WI38 (cell line): ENCODE measurements around the gene HM13.
A peak's percentile ranks its signal among the peaks of the same experiment; 100 is the strongest.
"Not testable (repeated sequence)": the region's sequence is repeated elsewhere in the genome, so short reads cannot be mapped to it uniquely, and the experiment has no call there.

Experiments
- H3K4me3 ChIP-seq: 2 replicates; pipeline ENCODE4 v1.5.1; 2011; ENCODE audit warnings: low read depth, mild to moderate bottlenecking, control low read depth, low read length
- CTCF ChIP-seq: IDR thresholded peaks from 2 replicates; pipeline ENCODE4 v1.5.1; 2012; ENCODE audit warnings: low read depth, mild to moderate bottlenecking, control low read depth, low read length

HM13 gene

GRCh38 chr20:31595654-31596411, 81.6 kb downstream of the HM13 start:
- no peak for TF ChIP-seq CTCF
- H3K4me3 ChIP-seq: no peak overlapping the region

GRCh38 chr20:31596412-31596715, 82.1 kb downstream of the HM13 start:
- not testable (repeated sequence) for H3K4me3 ChIP-seq

GRCh38 chr20:31596831-31597480, 82.7 kb downstream of the HM13 start:
- no peak for TF ChIP-seq CTCF
- H3K4me3 ChIP-seq: no peak overlapping the region

GRCh38 chr20:31597481-31597855, 83.2 kb downstream of the HM13 start:
- H3K4me3 ChIP-seq: no peak overlapping the region
- TF ChIP-seq CTCF: no peak

GRCh38 chr20:31602431-31602778, 88.2 kb downstream of the HM13 start:
- peak overlapping the region; percentile 33 for H3K4me3 ChIP-seq
- no peak for TF ChIP-seq CTCF

GRCh38 chr20:31602779-31603441, 88.7 kb downstream of the HM13 start:
- H3K4me3 ChIP-seq: peak overlapping the region; percentile 33
- no peak for TF ChIP-seq CTCF

GRCh38 chr20:31603822-31604566, 89.8 kb downstream of the HM13 start:
- peak overlapping the region; percentile 69 for H3K4me3 ChIP-seq

More at GRCh38 chr20:31603822-31604566, 89.8 kb downstream of the HM13 start:
- no peak for TF ChIP-seq CTCF
